GM12878 (cell line): Measurements from ENCODE around the gene TAS2R9.

ENCODE experiments used
- EP300 ChIP-seq, 2 experiments: fragments of 150-350 bp in 1 of 2; IDR thresholded peaks; 2 replicates each; pipeline ENCODE4 v1.6.1; 2011 to 2012; ENCODE audit warnings: low read depth in 2 of 2, low read length in 2 of 2, borderline replicate concordance in 1 of 2, improper control_type of control experiment in 1 of 2, inconsistent platforms in 1 of 2; ENCODE audit not compliant: control insufficient read depth in 1 of 2
- EZH2 ChIP-seq: IDR thresholded peaks from 2 replicates; pipeline ENCODE4 v1.6.1; 2012; ENCODE audit warnings: low read depth, mild to moderate bottlenecking, control low read depth, inconsistent platforms, low read length, borderline replicate concordance; ENCODE audit not compliant: control insufficient read depth
- PAX5 ChIP-seq: IDR thresholded peaks from 2 replicates; pipeline ENCODE4 v1.6.1; 2011; ENCODE audit warnings: low read depth, low read length, borderline replicate concordance
- SIN3A ChIP-seq: IDR thresholded peaks from 2 replicates; pipeline ENCODE4 v1.6.1; 2012; ENCODE audit warnings: low read depth, low read length, improper control_type of control experiment
- SMC3 ChIP-seq: IDR thresholded peaks from 2 replicates; pipeline ENCODE4 v1.6.1; 2011; ENCODE audit warnings: low read length, improper control_type of control experiment, borderline replicate concordance
- TAF1 ChIP-seq: IDR thresholded peaks from 2 replicates; pipeline ENCODE4 v1.6.1; 2011; ENCODE audit warnings: mild to moderate bottlenecking, low read depth, low read length, borderline replicate concordance
- TF ChIP-seq, protein P1 (sequence below), 3 experiments: IDR thresholded peaks in 2 of 3; conservative IDR thresholded peaks in 1 of 3; 2 replicates each; pipeline ENCODE4 v1.5.1; 2011; ENCODE audit warnings: low read depth in 3 of 3, low read length in 3 of 3, mild to moderate bottlenecking in 3 of 3, control low read depth in 2 of 3, moderate library complexity in 2 of 3, inconsistent platforms in 1 of 3, mixed read lengths in 1 of 3; ENCODE audit not compliant: control insufficient read depth in 2 of 3, insufficient read depth in 1 of 3; ENCODE audit errors: extremely low read depth in 1 of 3
- TF ChIP-seq, protein P2 (sequence below): IDR thresholded peaks from 2 replicates; pipeline ENCODE4 v1.6.1; 2011; ENCODE audit warnings: low read depth, mild to moderate bottlenecking, low read length, moderate library complexity, borderline replicate concordance; ENCODE audit errors: extremely low read depth

DNA sequence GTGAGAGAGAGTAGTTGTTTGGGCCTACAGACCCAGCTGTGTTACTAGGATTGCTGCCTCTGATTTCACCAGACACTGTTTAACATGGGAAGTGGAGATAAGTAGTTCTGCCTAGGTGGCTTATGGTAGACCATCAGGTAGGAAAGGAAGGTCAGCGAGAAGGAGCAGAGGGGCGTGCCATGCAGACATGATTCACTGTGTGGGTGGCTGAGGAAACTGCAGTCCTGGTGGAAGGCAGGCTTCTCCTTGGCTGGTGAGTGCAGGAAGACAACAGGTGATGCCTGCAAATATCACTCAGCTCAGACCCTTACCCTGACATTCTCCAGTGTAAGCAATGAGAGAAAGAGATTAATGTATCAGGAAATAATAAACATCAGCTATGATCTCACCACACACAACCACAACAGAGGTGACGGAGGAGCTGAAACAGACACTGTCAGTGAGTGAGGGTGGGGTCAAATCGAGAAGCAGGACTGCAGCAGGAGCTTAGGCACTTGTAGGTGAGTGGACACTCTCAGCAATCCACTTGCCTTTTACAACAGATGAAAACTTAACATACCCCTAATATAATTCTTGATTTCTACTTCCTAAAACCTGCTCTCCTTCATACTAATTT lies 41.4 kb upstream of the TAS2R9 start:
- no peak for TF ChIP-seq PAX5
- no peak for TF ChIP-seq SMC3
- TF ChIP-seq, protein P1, sequence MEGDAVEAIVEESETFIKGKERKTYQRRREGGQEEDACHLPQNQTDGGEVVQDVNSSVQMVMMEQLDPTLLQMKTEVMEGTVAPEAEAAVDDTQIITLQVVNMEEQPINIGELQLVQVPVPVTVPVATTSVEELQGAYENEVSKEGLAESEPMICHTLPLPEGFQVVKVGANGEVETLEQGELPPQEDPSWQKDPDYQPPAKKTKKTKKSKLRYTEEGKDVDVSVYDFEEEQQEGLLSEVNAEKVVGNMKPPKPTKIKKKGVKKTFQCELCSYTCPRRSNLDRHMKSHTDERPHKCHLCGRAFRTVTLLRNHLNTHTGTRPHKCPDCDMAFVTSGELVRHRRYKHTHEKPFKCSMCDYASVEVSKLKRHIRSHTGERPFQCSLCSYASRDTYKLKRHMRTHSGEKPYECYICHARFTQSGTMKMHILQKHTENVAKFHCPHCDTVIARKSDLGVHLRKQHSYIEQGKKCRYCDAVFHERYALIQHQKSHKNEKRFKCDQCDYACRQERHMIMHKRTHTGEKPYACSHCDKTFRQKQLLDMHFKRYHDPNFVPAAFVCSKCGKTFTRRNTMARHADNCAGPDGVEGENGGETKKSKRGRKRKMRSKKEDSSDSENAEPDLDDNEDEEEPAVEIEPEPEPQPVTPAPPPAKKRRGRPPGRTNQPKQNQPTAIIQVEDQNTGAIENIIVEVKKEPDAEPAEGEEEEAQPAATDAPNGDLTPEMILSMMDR (IDR thresholded peaks at IDR 0.05 in 2 of 3, conservative IDR thresholded peaks at IDR 0.05 in 1 of 3; ENCODE audit: control insufficient read depth in 2 of 3, extremely low read depth in 1 of 3, insufficient read depth in 1 of 3, low read depth in 3 of 3, low read length in 3 of 3) = no peak
- TF ChIP-seq TAF1 = no peak
- no peak for TF ChIP-seq EP300 (IDR thresholded peaks at IDR 0.05; ENCODE audit: borderline replicate concordance in 1 of 2, control insufficient read depth in 1 of 2, low read depth in 2 of 2, low read length in 2 of 2)
- no peak for TF ChIP-seq EZH2
- TF ChIP-seq, protein P2, sequence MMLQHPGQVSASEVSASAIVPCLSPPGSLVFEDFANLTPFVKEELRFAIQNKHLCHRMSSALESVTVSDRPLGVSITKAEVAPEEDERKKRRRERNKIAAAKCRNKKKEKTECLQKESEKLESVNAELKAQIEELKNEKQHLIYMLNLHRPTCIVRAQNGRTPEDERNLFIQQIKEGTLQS = no peak
- no peak for TF ChIP-seq SIN3A
